GM12872 (cell line): ENCODE results near the gene POLE4.
A peak's percentile ranks its signal among the peaks of the same experiment; 100 is the strongest.

Source experiments
- CTCF ChIP-seq: IDR thresholded peaks from 3 replicates; pipeline ENCODE4 v1.5.1; 2011; ENCODE audit warnings: low read depth, mild to moderate bottlenecking, low read length, moderate library complexity; ENCODE audit not compliant: insufficient read depth

Gene POLE4

GRCh38 chr2:74917702-74918619, 40.5 kb upstream of the POLE4 start:
- TF ChIP-seq CTCF, result 0 out of 3 replicates have a peak, but pooled peaks have one; percentile 9

- TF ChIP-seq CTCF, result peak; percentile 82
Observed at GRCh38 chr2:74919827-74920226, 38.6 kb upstream of the POLE4 start.

- 0 out of 3 replicates have a peak, but pooled peaks have one; percentile 2 for TF ChIP-seq CTCF
Observed at GRCh38 chr2:74921236-74921736, 37.2 kb upstream of the POLE4 start.

- no peak for TF ChIP-seq CTCF
Observed at GRCh38 chr2:74922592-74923227, 35.7 kb upstream of the POLE4 start.

- no peak for TF ChIP-seq CTCF
Observed at GRCh38 chr2:74924463-74925265, 33.8 kb upstream of the POLE4 start.

GRCh38 chr2:74925361-74925786, 33.1 kb upstream of the POLE4 start:
- no peak for TF ChIP-seq CTCF
